NOMO-1 (cell line): ENCODE measurements around the gene TTF1.

ENCODE experiments used
- DNase-seq, 2 experiments: peaks; one replicate each; lab custom pipeline; 2025; ENCODE audit not compliant: unreplicated experiment in 2 of 2; lab: John Stamatoyannopoulos, UW

TTF1 gene

GRCh38 chr9:132367613-132368313 is 38.9 kb downstream of the TTF1 start:
- DNase-seq: no peak

- peak; percentile 36 to 82 for DNase-seq
These were observed 40.2 kb downstream of the TTF1 start for GRCh38 chr9:132366481-132366880.

GRCh38 chr9:132365986-132366385 is 40.7 kb downstream of the TTF1 start:
- peak; percentile 14 to 53 for DNase-seq

- DNase-seq: no peak
These were observed 42.6 kb downstream of the TTF1 start for GRCh38 chr9:132364068-132364467.

- DNase-seq: no peak
These were observed 48.9 kb downstream of the TTF1 start for GRCh38 chr9:132357764-132358163.

- no peak for DNase-seq
These were observed 50.2 kb downstream of the TTF1 start for GRCh38 chr9:132356324-132356924.

GRCh38 chr9:132354637-132355355 is 51.8 kb downstream of the TTF1 start, which contains the start of gene SETX:
Gene SETX, minus strand, starts transcription at chr9:132354986. Its CDS starts 5,558 bp downstream, at chr9:132349428.
- peak; percentile 96 to 99 for DNase-seq

GRCh38 chr9:132351404-132352045 is 55.1 kb downstream of the TTF1 start:
- peak in 1 of 2 experiments; percentile 64 for DNase-seq

GRCh38 chr9:132350861-132351315 is 55.8 kb downstream of the TTF1 start:
- DNase-seq: peak in 1 of 2 experiments; percentile 69

GRCh38 chr9:132348676-132349075 is 58.0 kb downstream of the TTF1 start:
- DNase-seq: no peak

- DNase-seq: no peak
These were observed 60.5 kb downstream of the TTF1 start for GRCh38 chr9:132346177-132346576.

- no peak for DNase-seq
These were observed 65.3 kb downstream of the TTF1 start for GRCh38 chr9:132341177-132341840.

- no peak for DNase-seq
These were observed 72.3 kb downstream of the TTF1 start for GRCh38 chr9:132334364-132334763.

GRCh38 chr9:132333556-132333955 is 73.1 kb downstream of the TTF1 start:
- no peak for DNase-seq

GRCh38 chr9:132328580-132328979 is 78.1 kb downstream of the TTF1 start:
- DNase-seq: no peak

- DNase-seq: no peak
These were observed 79.1 kb downstream of the TTF1 start for GRCh38 chr9:132327537-132327936.
